Measurements from ENCODE around the gene HECTD4.
"Not testable (repeated sequence)": the region's sequence is repeated elsewhere in the genome, so short reads cannot be mapped to it uniquely, and the experiment has no call there.

HECTD4 gene

DNA sequence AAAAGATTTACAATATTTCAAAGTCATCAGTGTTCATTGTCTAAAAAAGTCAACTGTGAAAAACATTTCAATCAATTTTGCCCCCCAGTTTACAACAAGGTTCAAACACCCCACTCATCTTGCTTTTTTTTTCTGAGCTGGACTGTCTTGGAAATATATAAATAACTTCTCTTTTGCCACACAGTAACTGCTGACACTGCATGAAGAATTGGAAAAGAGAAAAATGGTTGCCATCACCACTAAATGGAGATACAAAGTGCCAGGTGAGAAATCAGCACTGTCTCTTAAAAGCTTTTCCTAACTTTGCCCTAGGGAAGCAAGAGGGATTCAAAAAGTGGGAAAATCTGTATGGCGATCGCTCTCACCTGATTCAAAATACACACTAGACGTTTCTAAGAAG is 155.5 kb downstream of the HECTD4 start:
- no peak for TF ChIP-seq CTCF (IDR thresholded peaks at IDR 0.05; ENCODE audit: low read depth, low read length)
- DNase-seq (ENCODE audit: low read depth, low spot score), result no peak
- H3K4me3 ChIP-seq (ENCODE audit: low read depth, low read length), result no peak overlapping the region
- in situ Hi-C loops (cut with HindIII; ENCODE audit: low sequenced_read_pairs), result no loop called here

DNA sequence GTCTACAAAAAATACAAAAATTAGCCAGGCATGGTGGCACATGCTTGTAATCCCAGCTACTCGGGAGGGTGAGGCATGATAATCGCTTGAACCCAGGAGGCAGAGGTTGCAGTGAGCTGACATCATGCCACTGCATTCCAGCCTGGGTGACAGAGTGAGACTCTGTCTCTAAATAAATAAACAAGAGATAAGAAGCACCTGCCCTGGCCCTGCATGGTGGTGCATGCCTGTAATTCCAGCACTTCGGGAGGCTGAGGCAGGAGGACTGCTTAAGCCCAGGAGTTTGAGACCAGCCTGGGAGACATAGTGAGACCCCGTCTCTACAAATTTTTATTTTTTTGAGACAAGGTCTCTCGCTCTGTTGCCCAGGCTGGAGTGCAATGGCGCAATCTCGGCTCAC is 161.6 kb downstream of the HECTD4 start:
- in situ Hi-C loops (cut with HindIII; ENCODE audit: low sequenced_read_pairs); H3K4me3 ChIP-seq (ENCODE audit: low read depth, low read length); DNase-seq (ENCODE audit: low read depth, low spot score): not testable (repeated sequence)

DNA sequence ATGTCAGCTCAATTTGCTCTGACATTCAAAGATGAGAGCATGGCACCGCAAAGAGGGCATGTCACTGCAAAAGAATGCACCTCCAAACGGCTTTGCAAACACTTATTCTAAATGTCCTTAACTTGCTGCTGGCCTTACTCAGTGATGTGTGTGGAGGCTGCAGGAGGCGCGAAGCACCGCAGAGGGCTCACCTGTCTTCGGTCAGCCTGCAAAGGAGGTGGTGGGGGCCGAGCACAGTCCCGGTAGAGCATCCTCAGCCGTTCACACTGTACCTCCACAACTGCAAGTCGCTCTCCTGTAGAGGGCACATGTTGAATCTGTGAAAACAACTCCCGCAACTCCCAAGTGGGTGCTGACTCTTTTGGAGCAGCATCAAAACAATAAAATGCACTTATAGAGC is 163.0 kb downstream of the HECTD4 start:
- in situ Hi-C loops (cut with HindIII; ENCODE audit: low sequenced_read_pairs), result no loop called here
- no peak overlapping the region for H3K4me3 ChIP-seq (ENCODE audit: low read depth, low read length)
- no peak for DNase-seq (ENCODE audit: low read depth, low spot score)
- no peak for TF ChIP-seq CTCF (IDR thresholded peaks at IDR 0.05; ENCODE audit: low read depth, low read length)

- in situ Hi-C loops (cut with HindIII; ENCODE audit: low sequenced_read_pairs), result no loop called here
- no peak for TF ChIP-seq CTCF (IDR thresholded peaks at IDR 0.05; ENCODE audit: low read depth, low read length)
These were observed 164.1 kb downstream of the HECTD4 start for GRCh38 chr12:112218150-112218549.

DNA sequence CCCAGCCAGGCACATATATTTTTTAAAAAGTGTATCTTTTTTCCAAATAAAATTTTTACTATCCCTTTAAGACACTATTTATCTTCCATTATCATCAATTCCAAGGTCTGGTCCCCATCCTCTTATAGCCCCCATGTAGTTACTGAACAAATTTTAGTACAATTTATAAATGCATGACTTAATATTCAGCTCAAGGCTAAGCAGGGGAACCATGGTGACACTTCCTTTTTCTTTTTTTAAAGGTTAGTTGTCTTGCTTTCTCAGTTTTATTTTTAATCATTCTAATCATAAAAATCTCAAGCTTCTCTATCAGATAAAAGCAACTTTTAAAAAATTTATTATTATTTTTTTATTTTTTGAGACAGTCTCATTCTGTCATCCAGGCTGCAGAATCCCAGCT is 164.6 kb downstream of the HECTD4 start:
- H3K4me3 ChIP-seq (ENCODE audit: low read depth, low read length), result no peak overlapping the region
- no peak for TF ChIP-seq CTCF (IDR thresholded peaks at IDR 0.05; ENCODE audit: low read depth, low read length)
- in situ Hi-C loops (cut with HindIII; ENCODE audit: low sequenced_read_pairs), result no loop called here
- no peak for DNase-seq (ENCODE audit: low read depth, low spot score)

More at GRCh38 chr12:112218150-112218549, 164.1 kb downstream of the HECTD4 start:
- no peak overlapping the region for H3K4me3 ChIP-seq (ENCODE audit: low read depth, low read length)
- no peak for DNase-seq (ENCODE audit: low read depth, low spot score)

DNA sequence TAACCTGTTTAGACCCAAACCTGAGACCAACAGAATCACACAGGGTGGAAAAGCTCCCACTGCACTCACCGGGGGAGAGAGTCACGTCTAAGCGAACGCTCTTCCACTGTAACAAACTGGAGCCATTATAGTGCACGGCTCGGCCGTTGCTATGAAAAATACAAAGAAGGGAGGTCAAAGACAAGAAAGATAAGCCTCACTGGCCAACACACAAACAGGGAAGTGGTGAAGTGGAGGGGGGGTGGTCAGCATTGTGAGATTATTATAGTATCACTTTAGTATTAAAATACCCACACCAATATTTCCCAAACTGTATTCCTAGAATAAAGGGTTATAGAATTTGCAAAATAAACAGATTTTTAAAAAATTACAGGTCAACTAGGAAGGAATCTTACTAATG is 166.0 kb downstream of the HECTD4 start:
- TF ChIP-seq CTCF (IDR thresholded peaks at IDR 0.05; ENCODE audit: low read depth, low read length), result no peak
- no peak for DNase-seq (ENCODE audit: low read depth, low spot score)
- in situ Hi-C loops (cut with HindIII; ENCODE audit: low sequenced_read_pairs), result no loop called here
- no peak overlapping the region for H3K4me3 ChIP-seq (ENCODE audit: low read depth, low read length)

DNA sequence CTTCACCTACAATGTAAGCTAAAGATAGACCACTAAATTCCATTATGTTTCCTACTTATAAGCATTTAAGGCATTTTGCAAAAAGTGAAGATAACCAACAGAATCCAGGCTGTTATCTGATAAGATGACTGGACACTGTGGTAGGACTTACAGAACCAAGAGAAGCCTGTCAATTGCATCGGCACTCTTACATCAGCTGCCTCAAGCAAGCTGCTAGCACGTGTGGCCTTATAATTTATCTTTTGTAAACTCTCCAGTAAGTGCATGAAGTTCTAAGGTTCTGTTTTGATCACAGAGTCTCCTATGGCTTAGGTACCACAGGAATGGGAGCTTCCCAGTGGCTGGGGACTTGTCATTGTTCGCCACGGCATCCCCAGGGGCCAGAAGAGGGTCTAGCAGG is 168.2 kb downstream of the HECTD4 start:
- no peak for DNase-seq (ENCODE audit: low read depth, low spot score)
- no peak overlapping the region for H3K4me3 ChIP-seq (ENCODE audit: low read depth, low read length)
- in situ Hi-C loops (cut with HindIII; ENCODE audit: low sequenced_read_pairs), result no loop called here
- no peak for TF ChIP-seq CTCF (IDR thresholded peaks at IDR 0.05; ENCODE audit: low read depth, low read length)
